Measurements from ENCODE around the gene DZIP3. TPM values are rescaled to one million over a fixed set of nuclear protein-coding genes. Genes with fewer than 3 reads are reported as not detected.
A peak's percentile ranks its signal among the peaks of the same experiment; 100 is the strongest.

The DZIP3 gene
- total and polyA plus RNA-seq, 2 of the 13 experiments (the other 11 are each of a cell fraction or from before 2014, with no cell fraction given), result 11.3 to 17.3 TPM

DNA sequence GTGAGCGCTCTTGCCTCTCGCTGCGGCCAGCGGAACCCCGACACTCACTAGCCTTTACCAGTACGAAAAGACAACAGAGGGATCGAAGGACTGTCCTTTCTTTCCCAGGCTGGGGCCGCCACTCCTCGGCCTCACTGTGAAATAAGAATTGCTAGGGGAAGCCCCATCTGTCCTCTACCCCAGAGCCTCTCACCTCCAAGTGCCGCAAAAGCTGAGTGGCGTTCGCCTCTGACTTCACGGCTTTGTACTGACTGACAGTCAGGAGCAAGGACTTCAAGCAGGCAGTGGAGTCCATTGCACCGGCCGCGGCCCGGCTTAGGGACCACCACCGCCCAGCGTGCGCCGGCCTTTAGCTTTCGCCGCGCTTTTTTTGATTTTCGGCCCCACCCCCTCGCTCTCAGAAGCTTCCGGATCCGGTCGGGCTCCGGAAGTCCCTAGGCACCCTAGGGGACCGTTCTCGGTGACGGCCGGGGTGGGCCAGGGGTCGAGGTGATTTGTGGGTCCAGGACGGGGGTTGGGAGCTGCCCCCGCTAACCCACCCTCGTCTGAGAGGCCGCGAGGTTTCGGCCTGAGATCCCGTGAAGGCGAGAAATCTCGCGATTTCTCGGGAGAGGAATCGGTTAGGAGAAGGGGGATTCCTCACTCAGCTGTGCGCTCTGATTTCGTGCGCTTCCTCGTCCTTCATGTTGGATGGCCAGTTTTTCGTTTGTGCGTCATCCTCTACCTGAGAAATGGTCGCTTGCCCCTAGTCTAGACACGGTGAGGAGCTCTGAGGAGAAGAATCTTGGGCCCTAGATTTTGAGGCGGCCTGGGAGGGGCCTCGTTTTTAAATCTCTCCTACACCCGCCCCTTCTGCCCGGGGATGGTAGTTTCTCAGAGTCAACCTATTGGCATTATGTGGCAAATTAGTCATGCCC is at the start of gene DZIP3, which contains the start of gene CIP2A (continued):
- TF ChIP-seq TBX3 (IDR thresholded peaks at IDR 0.05; ENCODE audit: borderline replicate concordance), result no peak
- no peak for TF ChIP-seq SRSF9 (IDR thresholded peaks at IDR 0.05; ENCODE audit: borderline replicate concordance, insufficient read depth, low read depth, low read length, poor library complexity, severe bottlenecking)
- TF ChIP-seq ZNF282 (IDR thresholded peaks at IDR 0.05; ENCODE audit: partially characterized antibody), result no peak
- TF ChIP-seq, protein P1, sequence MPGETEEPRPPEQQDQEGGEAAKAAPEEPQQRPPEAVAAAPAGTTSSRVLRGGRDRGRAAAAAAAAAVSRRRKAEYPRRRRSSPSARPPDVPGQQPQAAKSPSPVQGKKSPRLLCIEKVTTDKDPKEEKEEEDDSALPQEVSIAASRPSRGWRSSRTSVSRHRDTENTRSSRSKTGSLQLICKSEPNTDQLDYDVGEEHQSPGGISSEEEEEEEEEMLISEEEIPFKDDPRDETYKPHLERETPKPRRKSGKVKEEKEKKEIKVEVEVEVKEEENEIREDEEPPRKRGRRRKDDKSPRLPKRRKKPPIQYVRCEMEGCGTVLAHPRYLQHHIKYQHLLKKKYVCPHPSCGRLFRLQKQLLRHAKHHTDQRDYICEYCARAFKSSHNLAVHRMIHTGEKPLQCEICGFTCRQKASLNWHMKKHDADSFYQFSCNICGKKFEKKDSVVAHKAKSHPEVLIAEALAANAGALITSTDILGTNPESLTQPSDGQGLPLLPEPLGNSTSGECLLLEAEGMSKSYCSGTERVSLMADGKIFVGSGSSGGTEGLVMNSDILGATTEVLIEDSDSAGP (CRISPR knock-in tag; IDR thresholded peaks at IDR 0.05; ENCODE audit: borderline replicate concordance), result peak; percentile 89
- TF ChIP-seq, protein P2, sequence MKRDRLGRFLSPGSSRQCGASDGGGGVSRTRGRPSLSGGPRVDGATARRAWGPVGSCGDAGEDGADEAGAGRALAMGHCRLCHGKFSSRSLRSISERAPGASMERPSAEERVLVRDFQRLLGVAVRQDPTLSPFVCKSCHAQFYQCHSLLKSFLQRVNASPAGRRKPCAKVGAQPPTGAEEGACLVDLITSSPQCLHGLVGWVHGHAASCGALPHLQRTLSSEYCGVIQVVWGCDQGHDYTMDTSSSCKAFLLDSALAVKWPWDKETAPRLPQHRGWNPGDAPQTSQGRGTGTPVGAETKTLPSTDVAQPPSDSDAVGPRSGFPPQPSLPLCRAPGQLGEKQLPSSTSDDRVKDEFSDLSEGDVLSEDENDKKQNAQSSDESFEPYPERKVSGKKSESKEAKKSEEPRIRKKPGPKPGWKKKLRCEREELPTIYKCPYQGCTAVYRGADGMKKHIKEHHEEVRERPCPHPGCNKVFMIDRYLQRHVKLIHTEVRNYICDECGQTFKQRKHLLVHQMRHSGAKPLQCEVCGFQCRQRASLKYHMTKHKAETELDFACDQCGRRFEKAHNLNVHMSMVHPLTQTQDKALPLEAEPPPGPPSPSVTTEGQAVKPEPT (CRISPR knock-in tag; IDR thresholded peaks at IDR 0.05; ENCODE audit: low read depth), result no peak
- 0 out of 2 replicates have a peak, but pooled peaks have one; percentile 59 for TF ChIP-seq RARG (CRISPR knock-in tag; IDR thresholded peaks at IDR 0.05; ENCODE audit: low read depth)
- peak; percentile 40; the same call in 1 of the 2 replicates for TF ChIP-seq ZBTB38 (CRISPR knock-in tag; IDR thresholded peaks at IDR 0.05)
- TF ChIP-seq, protein P3, sequence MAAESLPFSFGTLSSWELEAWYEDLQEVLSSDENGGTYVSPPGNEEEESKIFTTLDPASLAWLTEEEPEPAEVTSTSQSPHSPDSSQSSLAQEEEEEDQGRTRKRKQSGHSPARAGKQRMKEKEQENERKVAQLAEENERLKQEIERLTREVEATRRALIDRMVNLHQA (CRISPR knock-in tag; IDR thresholded peaks at IDR 0.05), result no peak
- TF ChIP-seq ZMAT3 (CRISPR knock-in tag; conservative IDR thresholded peaks at IDR 0.05), result peak; percentile 69; the same call in 1 of the 2 replicates
- TF ChIP-seq, protein P4, sequence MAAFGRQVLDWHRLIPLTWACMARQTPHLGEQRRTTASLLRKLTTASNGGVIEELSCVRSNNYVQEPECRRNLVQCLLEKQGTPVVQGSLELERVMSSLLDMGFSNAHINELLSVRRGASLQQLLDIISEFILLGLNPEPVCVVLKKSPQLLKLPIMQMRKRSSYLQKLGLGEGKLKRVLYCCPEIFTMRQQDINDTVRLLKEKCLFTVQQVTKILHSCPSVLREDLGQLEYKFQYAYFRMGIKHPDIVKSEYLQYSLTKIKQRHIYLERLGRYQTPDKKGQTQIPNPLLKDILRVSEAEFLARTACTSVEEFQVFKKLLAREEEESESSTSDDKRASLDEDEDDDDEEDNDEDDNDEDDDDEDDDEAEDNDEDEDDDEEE (CRISPR knock-in tag; IDR thresholded peaks at IDR 0.05), result no peak
- no peak; the same call in 1 of the 2 replicates for TF ChIP-seq ZNF160 (CRISPR knock-in tag; IDR thresholded peaks at IDR 0.05)
- TF ChIP-seq MYC (CRISPR knock-in tag; IDR thresholded peaks at IDR 0.05; ENCODE audit: borderline replicate concordance), result peak; percentile 88
- TF ChIP-seq ZNF337 (CRISPR knock-in tag; IDR thresholded peaks at IDR 0.05; ENCODE audit: borderline replicate concordance, low read depth), result no peak
- peak; percentile 10; the same call in 1 of the 2 replicates for TF ChIP-seq ZNF891 (CRISPR knock-in tag; IDR thresholded peaks at IDR 0.05)
- TF ChIP-seq WIZ (CRISPR knock-in tag; IDR thresholded peaks at IDR 0.05), result no peak
- 0 out of 2 replicates have a peak, but pooled peaks have one; percentile 72 for TF ChIP-seq ZSCAN12 (CRISPR knock-in tag; IDR thresholded peaks at IDR 0.05)
- TF ChIP-seq MAFF (IDR thresholded peaks at IDR 0.05; ENCODE audit: low read depth, low read length), result no peak
- TF ChIP-seq, protein P5, sequence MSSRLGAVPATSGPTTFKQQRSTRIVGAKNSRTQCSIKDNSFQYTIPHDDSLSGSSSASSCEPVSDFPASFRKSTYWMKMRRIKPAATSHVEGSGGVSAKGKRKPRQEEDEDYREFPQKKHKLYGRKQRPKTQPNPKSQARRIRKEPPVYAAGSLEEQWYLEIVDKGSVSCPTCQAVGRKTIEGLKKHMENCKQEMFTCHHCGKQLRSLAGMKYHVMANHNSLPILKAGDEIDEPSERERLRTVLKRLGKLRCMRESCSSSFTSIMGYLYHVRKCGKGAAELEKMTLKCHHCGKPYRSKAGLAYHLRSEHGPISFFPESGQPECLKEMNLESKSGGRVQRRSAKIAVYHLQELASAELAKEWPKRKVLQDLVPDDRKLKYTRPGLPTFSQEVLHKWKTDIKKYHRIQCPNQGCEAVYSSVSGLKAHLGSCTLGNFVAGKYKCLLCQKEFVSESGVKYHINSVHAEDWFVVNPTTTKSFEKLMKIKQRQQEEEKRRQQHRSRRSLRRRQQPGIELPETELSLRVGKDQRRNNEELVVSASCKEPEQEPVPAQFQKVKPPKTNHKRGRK (CRISPR knock-in tag; IDR thresholded peaks at IDR 0.05), result no peak
- TF ChIP-seq ZNF652 (CRISPR knock-in tag; IDR thresholded peaks at IDR 0.05; ENCODE audit: borderline replicate concordance, low read depth), result no peak
- TF ChIP-seq, protein P6, sequence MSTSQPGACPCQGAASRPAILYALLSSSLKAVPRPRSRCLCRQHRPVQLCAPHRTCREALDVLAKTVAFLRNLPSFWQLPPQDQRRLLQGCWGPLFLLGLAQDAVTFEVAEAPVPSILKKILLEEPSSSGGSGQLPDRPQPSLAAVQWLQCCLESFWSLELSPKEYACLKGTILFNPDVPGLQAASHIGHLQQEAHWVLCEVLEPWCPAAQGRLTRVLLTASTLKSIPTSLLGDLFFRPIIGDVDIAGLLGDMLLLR (CRISPR knock-in tag; IDR thresholded peaks at IDR 0.05), result peak; percentile 42; the same call in 1 of the 2 replicates
- peak; percentile 72; the same call in 1 of the 2 replicates for TF ChIP-seq KLF12 (CRISPR knock-in tag; IDR thresholded peaks at IDR 0.05; ENCODE audit: borderline replicate concordance)
